Measurements from ENCODE around the gene SPATS2.
"Not testable (repeated sequence)": the region's sequence is repeated elsewhere in the genome, so short reads cannot be mapped to it uniquely, and the experiment has no call there.

Gene SPATS2

DNA sequence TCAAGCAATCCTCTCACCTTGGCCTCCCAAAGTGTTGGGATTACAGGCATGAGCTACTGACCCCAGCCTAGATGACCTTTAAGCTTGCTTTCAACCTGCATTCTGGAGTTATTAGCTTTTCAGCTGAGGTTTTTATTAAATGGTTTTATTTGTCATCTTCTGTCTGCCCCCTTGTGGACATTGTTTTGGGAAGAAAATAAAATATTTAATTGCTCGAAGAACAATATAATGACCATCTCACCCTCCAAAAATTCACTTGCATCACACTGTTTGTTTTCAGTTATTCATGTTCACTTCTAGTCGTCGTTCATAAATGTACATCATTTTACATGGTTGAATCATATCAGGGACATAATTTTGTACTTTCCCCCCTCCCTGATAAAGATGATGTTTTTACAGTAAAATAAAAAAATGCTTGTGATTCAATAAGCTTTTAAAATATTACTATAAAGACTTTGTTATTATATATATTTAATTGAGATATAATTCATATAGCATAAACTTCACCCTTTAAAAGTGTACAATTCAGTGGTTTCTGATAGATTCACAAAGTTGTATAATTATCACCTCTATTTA, 10.1 kb upstream of the SPATS2 start:
- DNase-seq: no peak

DNA sequence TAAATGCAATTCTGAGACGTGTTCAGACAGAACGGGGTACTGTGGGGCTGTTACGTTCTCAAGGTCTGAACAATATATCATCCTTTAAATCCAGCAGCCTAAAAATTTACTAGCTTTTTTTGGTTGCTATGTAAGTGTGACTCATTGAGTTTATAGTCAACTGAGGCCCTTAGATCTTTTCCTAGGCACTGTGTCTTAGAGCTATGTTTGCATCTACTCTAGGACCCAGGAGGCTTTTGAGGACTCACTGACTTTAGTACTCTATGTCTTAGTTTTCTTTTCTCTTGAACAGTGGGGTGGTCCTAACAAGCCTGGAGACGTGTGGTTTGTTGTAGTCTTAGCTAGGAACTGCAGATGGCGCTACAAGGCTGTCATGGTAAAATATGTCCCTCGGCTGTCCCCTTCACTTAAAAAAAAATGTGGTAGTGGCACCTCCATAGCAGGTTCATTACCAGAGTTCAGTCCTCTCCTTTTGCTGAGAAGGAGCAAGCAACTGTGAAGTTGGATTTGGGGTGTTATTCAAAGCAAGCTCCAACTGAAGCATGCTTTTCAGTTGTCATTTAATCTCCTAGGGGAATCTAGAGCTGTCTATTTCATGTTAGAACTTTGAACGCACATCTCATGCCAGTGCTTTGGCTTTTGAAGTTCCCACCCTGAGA, 8.7 kb upstream of the SPATS2 start:
- peak; percentile 81 for DNase-seq

DNA sequence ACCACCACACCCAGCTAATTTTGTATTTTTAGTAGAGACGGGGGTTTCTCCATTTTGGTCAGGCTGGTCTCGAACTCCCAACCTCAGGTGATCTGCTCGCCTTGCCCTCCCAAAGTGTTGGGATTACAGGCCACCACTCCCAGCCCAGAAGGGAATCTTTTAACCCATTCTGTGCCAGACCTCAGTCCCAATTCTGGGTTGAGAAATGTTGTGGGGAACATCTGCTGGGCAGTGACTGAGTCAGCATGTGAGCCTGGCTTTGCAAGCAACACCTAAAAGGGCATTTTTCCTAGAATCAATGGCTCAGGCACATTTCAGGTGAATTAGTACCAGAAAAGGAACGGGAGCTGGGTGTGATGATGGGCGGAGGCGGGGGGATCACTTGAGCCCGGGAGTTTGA, 7.6 kb upstream of the SPATS2 start:
- no peak for DNase-seq

DNA sequence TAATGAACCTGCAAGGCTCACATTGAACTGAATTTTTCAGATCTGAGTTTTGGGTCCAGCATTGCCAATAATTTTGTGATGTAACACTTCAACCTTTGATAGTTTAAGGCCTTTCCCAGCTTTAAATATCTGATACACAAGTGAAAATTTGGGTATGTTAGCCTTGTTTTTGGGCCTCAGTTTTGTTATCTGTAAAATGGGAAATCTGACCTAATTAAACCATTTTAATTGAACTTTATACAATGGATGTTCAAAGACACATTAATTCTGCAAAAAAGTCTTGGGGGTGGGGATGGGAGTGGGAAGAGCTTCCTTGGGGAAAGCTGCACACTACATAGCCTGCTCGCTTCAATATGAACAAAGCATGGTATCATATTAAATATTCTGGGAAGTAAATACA, 5.2 kb upstream of the SPATS2 start:
- DNase-seq: no peak

DNA sequence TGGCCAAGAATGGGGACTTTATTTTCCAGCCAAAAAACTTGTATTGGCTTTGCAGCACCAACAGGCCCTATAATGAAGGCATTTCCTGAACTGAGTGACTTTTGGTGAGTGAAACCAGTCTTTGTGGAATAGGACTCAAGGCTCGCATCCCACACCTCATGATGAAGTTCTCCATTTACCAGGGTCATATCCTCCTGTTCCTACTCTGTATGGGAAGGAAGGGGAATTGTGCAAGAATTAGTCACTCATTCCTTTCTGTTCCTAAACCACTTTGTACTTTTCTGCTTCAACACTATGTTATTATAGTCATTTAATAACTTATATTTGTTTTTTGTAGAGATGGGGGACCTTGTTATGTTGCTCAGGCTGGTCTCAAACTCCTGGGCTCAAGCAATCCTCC, 2.3 kb upstream of the SPATS2 start:
- no peak for DNase-seq

DNA sequence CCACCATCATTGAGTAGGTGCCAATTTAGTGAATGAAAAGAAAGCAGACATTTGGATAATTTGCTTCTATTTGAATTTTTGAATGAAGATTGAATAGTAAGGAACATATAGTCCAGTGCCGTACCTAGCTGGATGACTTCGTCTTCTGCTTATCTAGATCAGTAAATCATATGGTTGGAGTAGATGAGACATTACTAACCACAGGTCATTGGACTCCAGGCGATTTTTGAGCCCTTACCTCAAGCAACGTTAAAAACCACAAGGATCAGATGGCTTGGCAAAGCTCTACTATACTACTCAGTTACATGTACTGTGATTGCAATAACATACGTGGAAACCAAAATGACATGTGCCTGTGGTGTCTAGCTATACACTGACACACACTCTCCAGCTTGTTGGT, 1.7 kb upstream of the SPATS2 start:
- no peak for DNase-seq

DNA sequence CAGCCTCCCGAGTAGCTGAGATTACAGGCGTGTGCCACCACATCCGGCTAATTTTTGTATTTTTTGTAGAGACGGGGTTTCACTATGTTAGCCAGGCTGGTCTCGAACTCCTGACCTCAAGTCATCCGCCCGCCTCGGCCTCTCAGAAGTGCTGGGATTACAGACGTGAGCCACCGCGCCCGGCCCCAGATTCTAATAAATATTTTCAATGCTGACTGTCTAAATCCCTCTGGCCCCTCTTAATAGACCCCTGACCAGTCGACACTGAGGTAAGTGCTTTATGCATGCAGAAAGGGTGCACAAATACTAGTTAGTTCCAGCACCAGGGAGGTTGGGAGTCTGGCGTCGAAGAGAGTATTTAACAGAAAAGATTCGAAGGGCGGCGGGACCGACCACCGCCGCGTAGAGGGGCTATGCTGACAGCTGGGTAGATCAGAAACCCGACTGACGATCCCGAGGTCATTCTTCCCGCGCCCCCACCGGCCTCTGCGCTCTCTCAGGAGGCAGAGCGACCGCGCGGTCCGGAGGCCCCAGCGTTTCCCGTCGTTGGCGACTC, 1.1 kb upstream of the SPATS2 start:
- DNase-seq: no peak

DNA sequence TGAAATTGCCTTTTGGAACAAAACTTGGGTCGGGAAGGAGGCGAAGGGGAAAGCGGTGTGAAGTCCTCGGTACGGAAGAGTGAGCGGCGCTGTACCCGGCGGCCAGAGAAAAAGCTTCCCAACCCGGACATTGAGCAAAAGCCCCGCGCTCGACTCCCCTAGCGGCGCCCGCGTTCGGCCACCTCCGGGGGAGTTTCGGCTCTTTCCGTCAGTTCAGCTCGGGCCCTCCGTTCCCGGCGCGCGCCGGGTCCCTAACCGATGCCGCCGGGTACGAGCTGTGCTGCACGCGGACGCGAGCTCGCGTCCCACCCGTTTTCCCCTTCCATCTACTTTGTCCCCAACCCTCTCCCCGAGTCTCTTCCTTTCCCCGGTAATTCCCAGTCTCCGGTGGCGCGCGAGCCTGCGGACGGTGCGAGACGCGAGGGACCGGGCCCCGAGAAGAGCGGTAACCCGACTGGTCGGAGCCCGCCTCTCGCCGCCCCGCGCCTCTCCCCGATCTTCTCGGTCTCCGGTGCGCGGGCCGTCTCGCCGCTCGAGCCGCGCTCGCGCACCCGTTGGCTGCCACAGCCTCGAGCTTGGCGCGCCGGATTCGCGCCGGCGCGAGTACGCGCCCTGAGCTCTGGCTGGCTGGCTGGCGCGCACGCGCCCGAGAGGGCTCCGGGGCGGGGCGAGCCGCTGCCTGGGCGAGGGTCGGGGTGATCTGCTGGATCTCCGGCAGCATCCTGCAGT, 446 bp upstream of the SPATS2 start:
- DNase-seq: peak; percentile 94

DNA sequence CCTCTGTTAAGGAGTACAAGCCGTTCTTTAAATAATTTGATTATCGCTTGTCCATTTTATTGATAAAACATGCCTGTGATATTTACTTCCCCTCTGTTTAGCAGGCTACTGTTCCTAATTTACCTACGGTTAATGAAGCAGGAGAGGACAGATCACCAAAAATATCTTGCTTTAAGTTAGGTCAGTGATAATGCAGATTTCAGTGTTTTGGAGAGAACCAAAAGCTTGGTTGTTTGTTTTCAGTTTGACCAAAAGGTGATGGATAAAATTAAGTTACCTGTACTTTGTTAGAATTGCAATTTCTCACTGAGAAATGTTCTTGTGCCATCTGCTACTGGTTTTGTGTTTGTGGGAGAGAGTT, 958 bp downstream of the SPATS2 start:
- peak; percentile 47 for DNase-seq

DNA sequence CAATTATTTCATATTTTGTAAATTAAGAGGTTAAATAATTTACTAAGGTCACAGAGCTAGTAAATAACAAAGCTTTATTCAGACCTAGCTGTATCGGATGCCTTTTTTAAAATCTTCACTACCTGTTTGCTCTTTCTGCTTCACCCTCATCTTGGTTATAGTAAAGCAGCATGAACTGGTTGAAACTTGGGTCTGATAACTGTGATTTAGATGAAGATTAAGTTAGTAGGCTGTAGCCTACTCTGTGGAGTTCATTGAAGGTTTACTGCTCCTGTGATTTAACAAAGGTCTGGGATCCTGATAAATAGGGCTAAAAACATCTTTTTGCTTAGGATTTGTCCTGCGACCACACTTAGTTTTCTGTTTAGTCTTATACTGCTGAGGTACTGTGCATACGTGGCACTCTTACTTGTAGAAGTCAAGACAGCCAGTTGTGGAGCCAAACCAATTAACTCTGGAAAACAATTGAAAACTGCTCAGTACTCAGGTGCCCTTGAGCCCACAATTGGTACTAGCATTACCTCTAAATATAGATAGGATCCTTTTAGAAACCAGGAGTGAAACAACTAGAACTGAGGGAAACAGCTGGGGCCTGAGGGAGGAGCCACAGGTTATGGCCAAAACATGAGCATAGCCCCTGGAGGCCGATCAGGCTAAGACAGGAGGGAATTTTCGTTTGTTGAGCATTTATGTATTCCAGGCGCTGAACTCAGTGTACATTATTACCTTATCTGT, 2.3 kb downstream of the SPATS2 start:
- DNase-seq: peak; percentile 44

DNA sequence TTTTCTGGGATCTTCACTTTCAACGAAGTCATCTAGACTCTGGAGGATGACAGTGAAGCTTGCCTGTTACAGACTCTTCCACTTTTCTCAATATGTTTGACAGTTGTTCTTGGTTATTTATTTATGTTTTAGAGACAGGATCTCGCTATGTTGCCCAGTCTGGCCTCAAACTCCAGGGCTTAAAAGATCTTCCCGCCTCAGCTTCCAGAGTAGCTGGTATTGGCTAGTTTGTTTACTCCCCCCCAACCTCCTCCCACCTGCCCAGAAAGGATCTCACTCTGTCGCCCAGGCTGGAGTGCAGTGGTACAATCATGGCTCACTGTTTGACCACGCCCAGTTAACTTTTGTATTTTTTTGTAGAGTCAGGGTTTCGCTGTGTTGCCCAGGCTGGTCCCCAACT, 3.3 kb downstream of the SPATS2 start:
- DNase-seq: no peak

DNA sequence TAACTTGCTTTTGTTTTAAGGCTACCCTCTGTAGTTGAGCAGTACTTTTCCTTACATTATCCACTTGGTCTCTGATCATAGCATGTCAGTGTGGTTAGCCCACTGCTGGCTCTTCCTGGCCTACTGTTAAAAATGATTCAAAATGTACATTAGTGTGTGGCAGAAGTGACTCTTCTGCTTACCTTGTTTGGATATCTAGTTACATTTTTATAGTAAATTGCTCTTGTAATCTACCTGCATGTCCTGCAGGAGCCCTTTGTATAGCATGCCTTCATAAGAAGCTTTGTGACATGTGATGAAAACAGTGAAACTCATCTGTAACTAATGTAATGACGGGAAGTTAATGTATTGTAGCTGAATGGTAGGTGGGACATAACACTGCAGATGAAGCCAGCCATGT, 8.1 kb downstream of the SPATS2 start:
- peak; percentile 43 for DNase-seq

DNA sequence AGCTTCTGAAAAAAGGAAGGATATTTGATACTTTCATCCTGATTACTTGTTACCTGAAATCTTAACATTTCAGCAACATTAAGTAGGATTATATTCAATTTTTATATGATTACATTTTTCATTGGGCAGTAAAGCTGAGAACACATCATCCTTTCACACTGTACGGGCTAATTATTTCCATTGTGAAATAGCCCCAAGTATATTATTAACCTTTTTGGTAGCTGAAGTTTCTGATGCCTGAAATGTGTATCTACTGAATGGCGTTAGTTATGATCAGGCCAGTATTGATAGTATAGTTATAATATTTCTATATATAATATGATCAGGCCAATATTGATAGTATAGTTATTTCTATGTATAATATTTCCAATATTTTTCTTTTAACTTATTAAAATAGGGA, 10.1 kb downstream of the SPATS2 start:
- DNase-seq: no peak

DNA sequence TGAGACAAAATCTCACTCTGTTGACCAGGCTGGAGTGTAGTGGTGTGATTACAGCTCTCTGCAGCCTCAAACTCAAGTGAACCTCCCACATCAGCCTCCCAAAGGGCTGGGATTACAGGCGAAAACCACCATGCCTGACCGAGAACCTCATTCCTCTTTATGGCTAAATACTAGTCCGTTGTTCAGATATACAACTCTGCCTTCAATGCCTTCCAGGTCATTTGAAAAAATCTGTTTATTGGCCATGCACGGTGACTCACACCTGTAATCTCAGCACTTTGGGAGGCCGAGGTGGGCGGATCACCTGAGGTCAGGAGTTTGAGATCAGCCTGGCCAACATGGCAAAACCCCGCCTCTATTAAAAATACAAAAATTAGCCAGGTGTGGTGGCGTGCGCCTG, 12.9 kb downstream of the SPATS2 start:
- not testable (repeated sequence) for DNase-seq

DNA sequence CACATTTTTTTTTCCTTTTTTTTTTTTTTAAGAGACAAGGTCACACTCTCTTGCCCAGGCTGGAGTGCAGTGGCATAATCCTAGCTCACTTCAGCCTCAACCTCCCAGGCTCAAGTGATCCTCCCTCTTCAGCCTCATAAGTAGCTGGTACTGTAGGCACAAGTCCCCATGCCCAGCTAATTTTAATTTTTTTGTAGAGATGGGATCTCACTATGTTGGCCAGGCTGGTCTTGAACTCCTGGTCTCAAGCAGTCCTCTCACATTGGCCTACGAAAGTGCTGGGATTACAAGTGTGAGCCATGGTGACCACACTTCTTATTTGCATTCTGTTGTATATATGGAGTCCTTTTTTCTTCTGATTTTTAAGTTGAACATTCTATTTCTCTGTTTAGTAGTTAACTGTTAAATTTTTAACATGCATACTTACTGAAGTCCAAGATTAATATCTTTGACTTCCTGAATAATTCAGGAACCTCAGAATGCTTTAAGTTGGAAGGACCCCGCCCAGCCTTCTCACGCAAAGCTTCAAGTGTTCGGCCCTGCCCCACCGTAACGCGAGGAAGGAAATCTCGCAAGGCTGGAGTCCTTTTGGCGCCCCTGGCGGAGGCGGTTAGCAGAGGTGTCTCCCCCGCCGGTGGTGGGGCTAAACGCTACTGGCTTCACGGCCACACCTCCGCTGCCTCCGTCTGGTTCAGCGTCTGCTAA, 21.6 kb downstream of the SPATS2 start:
- DNase-seq: no peak

DNA sequence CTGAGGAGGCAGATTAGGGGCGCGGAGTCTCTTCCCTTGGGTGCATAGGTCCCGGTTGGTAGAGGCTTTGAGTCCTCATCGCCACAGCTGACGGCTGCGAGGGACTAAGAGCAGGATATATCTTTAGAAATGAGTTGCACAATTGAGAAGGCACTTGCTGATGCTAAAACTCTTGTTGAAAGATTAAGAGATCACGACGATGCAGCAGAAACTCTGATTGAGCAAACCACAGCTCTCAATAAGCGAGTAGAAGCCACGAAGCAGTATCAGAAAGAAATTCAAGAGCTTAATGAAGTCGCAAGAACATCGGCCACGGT, 22.1 kb downstream of the SPATS2 start:
- no peak for DNase-seq

DNA sequence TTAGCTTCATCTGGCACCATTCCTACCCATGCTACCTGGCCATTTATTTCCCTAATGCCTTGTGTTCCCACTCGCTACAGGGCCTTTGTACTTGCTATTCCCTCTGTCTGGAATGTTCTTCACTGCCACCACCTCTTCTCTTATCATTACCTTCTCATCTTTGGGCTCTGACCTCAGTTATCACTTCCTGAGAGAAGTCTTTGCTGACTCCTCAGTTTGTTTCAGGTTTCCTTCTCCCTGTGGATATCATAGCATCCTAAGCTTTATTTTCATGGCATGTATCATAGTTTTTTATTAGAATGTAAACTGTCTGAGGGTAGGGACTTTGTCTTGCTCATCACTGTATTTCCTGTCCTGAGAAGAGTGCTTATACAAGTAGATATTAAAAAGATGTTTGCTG, 29.7 kb downstream of the SPATS2 start:
- no peak for DNase-seq

DNA sequence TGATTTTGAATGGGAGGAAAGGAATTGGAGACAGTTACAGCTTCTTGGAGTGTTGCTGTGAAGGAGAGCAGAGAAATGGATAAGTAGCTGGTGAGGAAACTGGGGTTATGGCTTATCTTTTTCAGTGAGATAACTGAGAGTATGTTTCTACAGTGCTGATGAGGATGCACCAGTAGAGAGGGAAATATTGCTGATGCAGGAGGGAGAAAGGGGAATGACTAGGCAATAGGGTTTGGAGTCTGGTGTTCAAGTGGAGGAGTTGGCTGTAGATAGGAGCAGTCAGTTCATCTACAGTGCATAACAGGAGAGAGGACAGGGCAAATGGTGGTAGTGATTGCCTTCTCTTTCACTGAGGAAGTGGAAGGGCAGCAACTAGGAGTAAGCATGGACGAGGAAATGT, 33.0 kb downstream of the SPATS2 start:
- DNase-seq: no peak

DNA sequence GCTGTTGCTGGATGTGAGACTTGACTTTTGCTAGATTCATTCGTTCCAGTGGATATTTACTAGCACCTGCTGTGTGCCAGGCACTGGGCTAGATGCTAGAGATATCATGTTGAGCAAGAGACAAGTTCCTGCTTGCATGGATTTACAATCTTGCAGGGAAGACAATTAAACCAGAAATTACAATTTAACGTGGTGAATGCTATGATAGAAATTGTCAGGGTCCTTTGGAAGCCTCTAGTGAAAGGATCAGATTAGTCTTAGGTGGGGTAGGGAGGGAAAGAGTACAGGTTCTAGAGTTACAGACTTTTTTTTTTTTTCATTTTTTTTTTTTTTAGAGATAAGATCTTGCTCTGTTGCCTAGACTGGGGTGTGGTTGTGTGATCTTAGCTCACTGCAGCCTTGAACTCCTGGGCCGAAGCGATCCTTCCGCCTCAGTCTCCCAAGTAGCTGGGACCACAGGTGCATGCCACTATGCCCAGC, 36.7 kb downstream of the SPATS2 start:
- peak; percentile 82 for DNase-seq

DNA sequence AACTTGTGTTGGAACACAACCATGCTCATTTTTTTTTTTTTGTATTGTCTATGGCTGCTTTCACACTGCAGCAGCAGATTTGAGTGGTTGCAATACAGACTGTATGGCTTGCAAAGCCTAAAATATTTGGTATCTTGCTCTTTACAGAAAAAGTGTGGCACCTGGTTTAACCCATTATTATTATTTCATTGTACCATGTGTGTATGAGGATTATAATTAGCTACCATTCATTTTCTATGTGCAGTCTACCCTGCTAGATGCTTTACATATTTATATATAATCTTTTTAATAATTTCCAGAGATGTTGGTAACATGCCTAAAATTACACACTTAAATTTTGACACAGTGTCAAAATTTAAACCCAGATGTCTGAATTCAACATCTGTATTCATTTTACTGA, 37.7 kb downstream of the SPATS2 start:
- no peak for DNase-seq

DNA sequence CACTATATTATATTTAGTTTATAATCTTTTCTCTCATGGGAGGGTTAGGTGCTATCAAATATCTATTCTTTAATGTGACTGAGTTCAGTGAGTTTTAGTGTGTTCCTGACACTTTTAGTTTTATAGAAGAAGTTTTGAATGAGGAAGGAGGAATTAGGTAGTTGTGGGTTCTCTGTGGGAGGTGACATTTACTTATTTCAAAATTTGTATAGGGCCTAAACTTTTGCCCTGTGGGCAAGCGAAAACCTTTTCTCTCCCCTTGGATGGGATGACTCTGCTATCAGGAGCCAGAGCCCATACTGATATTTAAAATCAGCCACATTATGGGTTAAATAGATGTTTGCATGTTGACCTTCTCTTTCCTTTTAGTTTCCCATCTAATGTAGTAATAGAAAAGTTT, 43.6 kb downstream of the SPATS2 start:
- DNase-seq: no peak

DNA sequence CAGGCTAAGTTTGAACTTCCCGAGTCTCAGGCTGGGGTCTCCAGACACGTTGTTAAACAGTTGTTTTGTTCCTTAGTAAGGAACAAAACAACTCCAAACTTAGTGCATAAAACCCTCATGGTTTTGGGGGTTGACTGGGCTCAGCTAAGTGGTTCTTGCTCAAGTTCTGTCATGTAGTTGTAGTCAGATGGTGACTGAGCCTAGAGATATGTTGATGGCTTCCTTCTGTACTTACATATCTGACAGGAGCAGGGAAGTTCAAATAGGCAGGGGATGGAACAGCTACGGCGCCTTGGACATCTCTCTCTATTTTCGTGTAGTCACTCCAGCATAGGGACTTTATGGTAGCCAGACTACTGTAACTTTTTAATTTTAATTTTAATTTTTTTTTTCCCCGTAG, 45.7 kb downstream of the SPATS2 start:
- DNase-seq: no peak

DNA sequence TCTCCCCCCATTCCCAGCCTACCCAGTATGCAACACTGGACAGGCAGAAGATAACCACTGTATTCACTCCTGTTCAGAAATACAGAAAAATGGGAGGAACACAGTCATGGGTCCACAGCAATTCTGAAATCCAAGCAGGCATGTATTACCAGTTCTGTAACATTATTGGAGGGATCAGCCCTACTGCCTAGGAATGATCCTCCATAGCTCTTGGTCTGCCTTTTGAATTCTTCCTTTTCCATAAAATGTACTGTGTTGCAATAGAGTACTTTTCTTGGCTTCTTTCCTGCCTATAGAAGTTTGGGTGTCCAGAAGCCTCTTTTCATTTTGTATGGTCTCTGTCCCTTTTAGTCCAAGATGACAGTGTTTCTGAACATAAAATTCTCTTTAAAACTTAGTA, 46.5 kb downstream of the SPATS2 start:
- DNase-seq: no peak

Measured in NCI-H2171 treated with DMSO at 0.1 percent for 48 hours (cell line).